GM12878 (cell line): ENCODE measurements around the gene TRIP12. TPM values are rescaled to one million over a fixed set of nuclear protein-coding genes. Genes with fewer than 3 reads are reported as not detected.

Source experiments
- CUX1 ChIP-seq: IDR thresholded peaks from 2 replicates; pipeline ENCODE4 v1.6.1; 2012; ENCODE audit warnings: improper control_type of control experiment, low read depth, low read length; ENCODE audit not compliant: insufficient replicate concordance
- EGR1 ChIP-seq, 2 experiments: IDR thresholded peaks; 1 replicate in 1 of 2; 2 replicates in 1 of 2; pipeline ENCODE4 v1.6.1; 2011 to 2012; ENCODE audit warnings: low read depth in 2 of 2, low read length in 2 of 2, borderline replicate concordance in 1 of 2, mild to moderate bottlenecking in 1 of 2, moderate library complexity in 1 of 2
- EZH2 ChIP-seq: IDR thresholded peaks from 2 replicates; pipeline ENCODE4 v1.6.1; 2012; ENCODE audit warnings: low read depth, mild to moderate bottlenecking, control low read depth, inconsistent platforms, low read length, borderline replicate concordance; ENCODE audit not compliant: control insufficient read depth
- NFXL1 ChIP-seq: fragments of 450-650 bp; IDR thresholded peaks from 2 replicates; pipeline ENCODE4 v1.6.1; 2017; ENCODE audit warnings: antibody characterized with exemption, mild to moderate bottlenecking, borderline replicate concordance
- PAX8 ChIP-seq: fragments of 450-650 bp; IDR thresholded peaks from 2 replicates; pipeline ENCODE4 v1.6.1; 2017; ENCODE audit warnings: mild to moderate bottlenecking, moderate library complexity
- RELB ChIP-seq: fragments of 450-650 bp; IDR thresholded peaks from 2 replicates; pipeline ENCODE4 v1.6.1; 2017; ENCODE audit warnings: low read depth, mild to moderate bottlenecking, moderate library complexity
- TBL1XR1 ChIP-seq: IDR thresholded peaks from 2 replicates; pipeline ENCODE4 v1.6.1; 2012; ENCODE audit warnings: low read depth, low read length, improper control_type of control experiment
- TCF12 ChIP-seq: IDR thresholded peaks from 2 replicates; pipeline ENCODE4 v1.6.1; 2011; ENCODE audit warnings: low read depth, mild to moderate bottlenecking, low read length
- USF2 ChIP-seq: IDR thresholded peaks from 2 replicates; pipeline ENCODE4 v1.6.1; 2011; ENCODE audit warnings: low read depth, low read length, improper control_type of control experiment, borderline replicate concordance
- ZBTB11 ChIP-seq: fragments of 450-650 bp; formaldehyde crosslinking; IDR thresholded peaks from 2 replicates; pipeline ENCODE4 v1.5.0; 2022; ENCODE audit warnings: mild to moderate bottlenecking, missing genetic modification characterization
- ZBTB40 ChIP-seq: fragments of 450-650 bp; IDR thresholded peaks from 2 replicates; pipeline ENCODE4 v1.6.1; 2016; ENCODE audit warnings: mild to moderate bottlenecking, moderate library complexity, borderline replicate concordance
- polyA plus RNA-seq, 11 experiments: library from polyadenylated mRNA; depleted of rRNA in 4 of 11; unstranded in 6 of 11; stranded (reverse) in 5 of 11; fragments of >200 nt; fragmentation: Nextera tagmentation in 4 of 11; fragmentation: Illumina TruSeq in 1 of 11; extraction: Ambion mirVana in 4 of 11; extraction: Trizol in 1 of 11; gene quantifications; 1 replicate in 1 of 11; 2 replicates in 10 of 11; pipeline versions ENCODE4 v1.2.1 to v1.2.3, GENCODE V29; 2011 to 2016; ENCODE audit warnings: inconsistent platforms in 2 of 11, missing spikeins in 2 of 11, low read depth in 1 of 11
- total RNA-seq, 4 experiments: library from RNA; depleted of rRNA in 3 of 4; stranded (reverse); fragments of >200 nt in 3 of 4; fragmentation: Illumina TruSeq in 1 of 4; extraction: Trizol in 1 of 4; gene quantifications; 2 replicates each; pipeline versions ENCODE4 v1.2.1 to v1.2.3, GENCODE V29; 2013 to 2021

Gene TRIP12
- total and polyA plus RNA-seq, 10 of the 15 experiments (the other 5 are each of a cell fraction or from before 2014, with no cell fraction given), result 23.1 to 207 (median 97.0) TPM

- TF ChIP-seq CUX1 (no peak), TCF12 (no peak), NFXL1 (no peak), TBL1XR1 (no peak), EGR1 (IDR thresholded peaks at IDR 0.05; ENCODE audit: borderline replicate concordance in 1 of 2, low read depth in 2 of 2, low read length in 2 of 2) (no peak), ZBTB40 (peak; percentile 84; the same call in 1 of the 2 replicates), RELB (0 out of 2 replicates have a peak, but pooled peaks have one; percentile 62), PAX8 (no peak), ZBTB11 (CRISPR knock-in tag) (no peak), USF2 (no peak), EZH2 (no peak)
Observed at GRCh38 chr2:229922449-229923386, 909 bp upstream of the TRIP12 start, which contains the start of gene FBXO36 (continued).
